ENCODE measurements around the gene RABGGTB.
"Not testable (repeated sequence)": the region's sequence is repeated elsewhere in the genome, so short reads cannot be mapped to it uniquely, and the experiment has no call there.

Gene RABGGTB

DNA sequence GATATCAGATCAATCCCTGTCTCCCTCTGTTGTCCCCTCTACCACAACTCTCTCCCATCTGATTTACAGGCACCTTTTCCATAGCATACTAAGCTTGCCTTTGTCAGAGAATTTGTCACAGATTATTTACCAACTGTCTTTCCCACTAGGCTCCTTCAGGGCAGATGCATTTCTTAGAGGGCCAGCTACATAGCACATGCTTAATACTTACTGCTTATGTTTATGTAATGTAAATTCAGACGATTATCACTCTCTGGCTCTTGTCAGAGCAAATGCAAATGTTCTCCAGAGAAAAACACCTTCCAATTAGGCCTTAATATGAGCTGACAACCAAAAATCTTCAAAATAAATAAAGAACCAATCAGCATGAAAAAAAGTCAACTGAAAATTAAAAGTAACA, 15.3 kb upstream of the RABGGTB start:
- TF ChIP-seq CTCF (conservative IDR thresholded peaks at IDR 0.05) (no peak), ZFX (IDR thresholded peaks at IDR 0.05) (no peak)
- no peak overlapping the region for H3K27ac ChIP-seq

- TF ChIP-seq CTCF (conservative IDR thresholded peaks at IDR 0.05) (no peak), ZFX (IDR thresholded peaks at IDR 0.05) (no peak)
- H3K27ac ChIP-seq, result no peak overlapping the region
Observed at GRCh38 chr1:75771978-75772377, 14.1 kb upstream of the RABGGTB start.

GRCh38 chr1:75777812-75778211, 8.2 kb upstream of the RABGGTB start:
- H3K27ac ChIP-seq, result not testable (repeated sequence)

GRCh38 chr1:75778694-75779093, 7.4 kb upstream of the RABGGTB start:
- not testable (repeated sequence) for H3K27ac ChIP-seq

DNA sequence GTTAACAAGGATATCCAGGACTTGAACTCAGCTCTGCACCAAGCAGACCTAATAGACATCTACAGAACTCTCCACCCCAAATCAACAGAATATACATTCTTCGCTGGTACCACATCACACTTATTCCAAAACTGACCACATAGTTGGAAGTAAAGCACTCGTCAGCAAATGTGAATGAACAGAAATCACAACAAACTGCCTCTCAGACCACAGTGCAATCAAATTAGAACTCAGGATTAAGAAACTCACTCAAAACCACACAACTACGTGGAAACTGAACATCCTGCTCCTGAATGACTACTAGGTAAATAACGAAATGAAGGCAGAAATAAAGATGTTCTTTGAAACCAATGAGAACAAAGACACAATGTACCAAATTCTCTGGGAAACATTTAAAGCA, 5.9 kb upstream of the RABGGTB start:
- not testable (repeated sequence) for H3K27ac ChIP-seq

- not testable (repeated sequence) for H3K27ac ChIP-seq
Observed at GRCh38 chr1:75783920-75784319, 2.1 kb upstream of the RABGGTB start.

- TF ChIP-seq CTCF (conservative IDR thresholded peaks at IDR 0.05), result no peak
- no peak for TF ChIP-seq ZFX (IDR thresholded peaks at IDR 0.05)
- H3K27ac ChIP-seq, result peak overlapping the region; percentile 89
Observed at GRCh38 chr1:75785320-75785982, 605 bp upstream of the RABGGTB start.

DNA sequence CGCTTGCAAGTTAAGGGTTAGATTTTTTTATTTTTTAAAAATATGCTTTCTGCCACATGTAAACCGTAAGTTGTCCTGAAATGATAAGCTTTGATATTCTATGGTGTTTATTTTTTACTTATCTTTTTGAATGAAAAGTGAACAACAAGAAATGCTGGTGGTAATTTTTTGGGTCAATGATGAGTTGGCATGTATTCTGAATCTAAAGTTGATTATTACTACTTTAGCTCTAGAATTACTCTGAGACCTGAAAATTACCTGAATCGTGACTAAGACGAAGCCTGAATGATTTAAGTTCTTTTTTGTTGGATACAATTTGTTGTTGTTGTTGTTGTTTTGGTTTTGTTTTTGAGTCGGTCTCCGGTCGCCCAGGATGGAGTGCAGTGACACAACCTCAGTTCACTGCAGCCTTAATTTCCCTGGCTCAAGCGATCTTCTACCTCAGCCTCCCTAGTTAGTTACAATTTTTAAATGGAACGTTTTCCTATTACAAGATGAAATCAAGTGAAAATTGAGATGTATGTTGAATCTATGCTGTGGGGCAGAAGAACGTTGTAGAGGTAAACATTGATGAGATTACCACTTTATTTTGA, 941 bp downstream of the RABGGTB start:
- peak overlapping the region; percentile 65; the same call in 1 of the 2 replicates for H3K27ac ChIP-seq
- no peak for TF ChIP-seq ZFX (IDR thresholded peaks at IDR 0.05)
- no peak for TF ChIP-seq CTCF (conservative IDR thresholded peaks at IDR 0.05)

DNA sequence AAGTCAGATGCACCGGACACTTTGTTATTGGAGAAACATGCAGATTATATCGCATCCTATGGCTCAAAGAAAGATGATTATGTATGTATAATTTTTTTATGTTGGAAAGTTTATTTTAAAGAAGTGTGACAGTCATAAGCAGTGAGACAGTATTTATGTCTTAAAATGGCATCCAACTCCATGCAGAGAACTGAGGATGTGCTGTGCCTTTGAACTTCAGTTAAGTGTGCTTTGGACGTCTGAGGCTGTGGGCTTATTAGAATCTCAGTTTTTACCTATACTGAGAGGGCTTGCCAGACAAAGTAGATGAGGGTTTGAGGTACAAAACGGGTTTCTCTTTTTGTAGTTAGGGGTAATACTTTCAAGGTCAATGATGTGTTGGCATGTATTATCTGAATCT, 1.5 kb downstream of the RABGGTB start:
- H3K27ac ChIP-seq, result peak overlapping the region; percentile 65; the same call in 1 of the 2 replicates

More for the DNA sequence above, 1.5 kb downstream of the RABGGTB start:
- TF ChIP-seq CTCF (conservative IDR thresholded peaks at IDR 0.05), result no peak
